ENCODE results near the gene IL2RA.
"Not testable (repeated sequence)": the region's sequence is repeated elsewhere in the genome, so short reads cannot be mapped to it uniquely, and the experiment has no call there.

IL2RA gene

GRCh38 chr10:5961405-5962100 lies 100.6 kb downstream of the IL2RA start:
- no peak for DNase-seq (ENCODE audit: low read depth in 2 of 2)

GRCh38 chr10:5960973-5961275 lies 101.2 kb downstream of the IL2RA start:
- not testable (repeated sequence) for DNase-seq (ENCODE audit: low read depth in 2 of 2)
